ENCODE results near the gene EXOC4. TPM values are rescaled to one million over a fixed set of nuclear protein-coding genes. Genes with fewer than 3 reads are reported as not detected.

Gene EXOC4
- total RNA-seq, 3 donors from 2014 or later: 63.9 to 90.2 (median 89.5) TPM

GRCh38 chr7:133916621-133917020 is 663.7 kb downstream of the EXOC4 start:
- DNase-seq (no peak), ATAC-seq (no peak)
- no peaks in the 10 kb centered on the region for H3K4me1 ChIP-seq (ENCODE audit: low read depth)
- H3K36me3 ChIP-seq (ENCODE audit: low read depth): no peaks in the 10 kb centered on the region
- no peak for TF ChIP-seq CTCF (IDR thresholded peaks at IDR 0.05)
- intact Hi-C loops (cut with DNase I, micrococcal nuclease): no loop called here
- no peak overlapping the region for H3K4me3 ChIP-seq
- peaks cover 11% of the 10 kb centered on the region for H3K9me3 ChIP-seq

GRCh38 chr7:133919810-133920209 is 666.9 kb downstream of the EXOC4 start:
- no peak overlapping the region for H3K4me3 ChIP-seq
- TF ChIP-seq CTCF (IDR thresholded peaks at IDR 0.05): no peak
- DNase-seq (no peak), ATAC-seq (no peak)
- H3K36me3 ChIP-seq (ENCODE audit: low read depth): no peaks in the 10 kb centered on the region
- intact Hi-C loops (cut with DNase I, micrococcal nuclease): no loop called here
- H3K4me1 ChIP-seq (ENCODE audit: low read depth): no peaks in the 10 kb centered on the region
- peaks cover 13% of the 10 kb centered on the region for H3K9me3 ChIP-seq

GRCh38 chr7:133921635-133922182 is 668.8 kb downstream of the EXOC4 start:
- Histone ChIP-seq H3K36me3 (ENCODE audit: low read depth) (no peaks in the 10 kb centered on the region), H3K9me3 (peaks cover 13% of the 10 kb centered on the region), H3K4me3 (no peak overlapping the region), H3K4me1 (ENCODE audit: low read depth) (no peaks in the 10 kb centered on the region)
- ATAC-seq (no peak), DNase-seq (no peak)
- TF ChIP-seq CTCF (IDR thresholded peaks at IDR 0.05): no peak
- intact Hi-C loops (cut with DNase I, micrococcal nuclease): no loop called here

- Histone ChIP-seq H3K4me1 (ENCODE audit: low read depth) (no peaks in the 10 kb centered on the region), H3K4me3 (no peak overlapping the region), H3K36me3 (ENCODE audit: low read depth) (no peaks in the 10 kb centered on the region), H3K9me3 (peaks cover 13% of the 10 kb centered on the region)
- ATAC-seq (no peak), DNase-seq (no peak)
- TF ChIP-seq CTCF (IDR thresholded peaks at IDR 0.05): no peak
- intact Hi-C loops (cut with DNase I, micrococcal nuclease): no loop called here
These were observed 671.1 kb downstream of the EXOC4 start for GRCh38 chr7:133923974-133924373.

- no peaks in the 10 kb centered on the region for H3K4me1 ChIP-seq (ENCODE audit: low read depth)
- H3K4me3 ChIP-seq: no peak overlapping the region
- intact Hi-C loops (cut with DNase I, micrococcal nuclease): no loop called here
- TF ChIP-seq CTCF (IDR thresholded peaks at IDR 0.05): no peak
- DNase-seq (no peak), ATAC-seq (no peak)
- no peaks in the 10 kb centered on the region for H3K36me3 ChIP-seq (ENCODE audit: low read depth)
- no peaks in the 10 kb centered on the region for H3K9me3 ChIP-seq
These were observed 678.2 kb downstream of the EXOC4 start for GRCh38 chr7:133931053-133931452.

GRCh38 chr7:133932591-133932990 is 679.7 kb downstream of the EXOC4 start:
- Histone ChIP-seq H3K9me3 (no peaks in the 10 kb centered on the region), H3K36me3 (ENCODE audit: low read depth) (no peaks in the 10 kb centered on the region), H3K4me1 (ENCODE audit: low read depth) (no peaks in the 10 kb centered on the region), H3K4me3 (no peak overlapping the region)
- no peak for ATAC-seq
- intact Hi-C loops (cut with DNase I, micrococcal nuclease): no loop called here
- DNase-seq: no peak
- TF ChIP-seq CTCF (IDR thresholded peaks at IDR 0.05): no peak

All from mucosa of descending colon (tissue), 3 donors.